ENCODE results near the gene FNBP1.
"Not testable (repeated sequence)": the region's sequence is repeated elsewhere in the genome, so short reads cannot be mapped to it uniquely, and the experiment has no call there.

The FNBP1 gene

DNA sequence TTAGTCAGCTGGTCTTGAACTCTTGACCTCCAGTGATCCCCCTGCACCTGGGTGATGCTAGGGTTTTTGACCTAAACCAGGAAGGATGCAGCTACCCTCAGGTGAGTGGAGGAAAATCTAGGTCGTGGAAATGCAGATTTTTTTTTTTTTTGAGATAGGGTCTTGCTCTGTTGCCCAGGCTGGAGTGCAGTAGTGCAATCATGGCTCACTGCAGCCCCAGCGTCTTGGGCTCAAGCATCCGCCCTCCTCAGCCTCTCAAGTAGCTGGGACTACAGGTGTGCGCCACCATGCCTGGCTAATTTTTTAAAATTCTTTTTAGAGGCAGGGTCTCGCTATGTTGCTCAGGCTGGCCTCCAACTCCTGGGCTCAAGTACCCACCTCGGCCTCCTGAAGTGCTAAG, 51.9 kb downstream of the FNBP1 start:
- not testable (repeated sequence) for DNase-seq (ENCODE audit: low read depth)

DNA sequence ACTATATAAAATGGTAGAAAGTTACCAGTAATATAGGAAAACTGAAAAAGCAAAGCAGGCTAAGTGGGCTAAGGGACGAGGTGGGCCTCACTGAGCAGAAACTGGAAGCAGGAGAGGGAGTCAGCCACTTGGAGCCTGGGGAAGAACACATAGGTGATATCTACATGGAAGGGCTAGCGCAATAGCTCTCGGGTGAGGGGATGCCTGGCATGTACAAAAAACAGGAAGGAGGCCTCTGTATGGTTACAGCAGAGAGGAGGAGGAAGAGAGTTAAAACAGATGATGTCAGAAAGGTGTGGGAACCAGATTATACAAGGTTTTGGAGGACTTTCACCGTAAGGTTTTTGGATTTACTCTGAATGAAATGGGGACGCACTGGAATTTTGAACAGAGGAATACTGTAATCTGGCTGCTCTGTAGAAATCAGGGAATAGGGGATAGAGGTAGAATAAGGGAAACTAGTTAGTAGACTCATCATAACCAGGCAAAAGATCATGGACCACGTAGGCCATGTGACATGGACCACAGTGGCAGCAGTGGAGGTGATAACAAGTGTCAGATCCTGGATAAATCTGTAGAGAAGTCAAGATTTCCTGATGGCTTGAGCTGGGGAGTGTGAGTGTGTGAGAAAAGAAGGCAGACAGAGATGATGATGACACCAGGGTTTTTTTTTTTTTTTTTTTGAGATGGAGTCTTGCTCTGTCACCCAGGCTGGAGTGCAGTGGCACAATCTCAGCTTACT, 52.5 kb downstream of the FNBP1 start:
- peak; percentile 25 for DNase-seq (ENCODE audit: low read depth)

DNA sequence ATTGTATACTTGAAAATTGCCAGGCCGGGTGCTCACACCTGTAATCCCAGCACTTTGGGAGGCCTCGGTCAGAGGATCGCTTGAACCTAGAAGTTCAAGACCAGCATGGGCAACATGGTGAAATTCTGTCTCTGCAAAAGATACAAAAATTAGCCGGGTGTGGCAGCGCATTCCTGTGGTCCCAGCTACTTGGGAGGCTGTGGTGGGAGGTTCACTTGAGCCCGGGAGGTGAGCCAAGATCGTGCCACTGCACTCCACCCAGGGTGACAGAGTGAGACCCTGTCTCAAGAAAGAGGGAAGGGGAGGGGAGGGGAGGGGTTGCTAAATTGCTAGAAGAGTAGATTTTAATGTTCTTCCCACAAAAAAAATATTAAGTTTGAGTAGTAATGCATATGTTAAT, 53.2 kb downstream of the FNBP1 start:
- DNase-seq (ENCODE audit: low read depth): peak; percentile 65

DNA sequence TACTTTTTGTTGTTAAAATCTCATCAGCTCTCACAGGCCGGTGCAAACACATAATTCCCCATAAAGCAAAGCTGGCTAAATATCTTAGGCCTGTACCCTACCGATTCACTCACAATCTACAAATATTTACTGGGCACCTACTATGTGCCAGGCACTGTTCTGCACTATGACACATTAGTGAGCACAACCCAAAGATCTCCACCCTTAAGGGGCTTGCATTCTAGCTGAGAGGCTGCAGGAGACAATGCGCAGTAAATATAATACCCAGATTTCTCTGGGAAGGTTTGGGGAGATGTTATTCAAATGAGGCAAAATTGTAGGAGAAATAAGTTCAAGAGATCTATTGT, 53.7 kb downstream of the FNBP1 start:
- no peak for DNase-seq (ENCODE audit: low read depth)

DNA sequence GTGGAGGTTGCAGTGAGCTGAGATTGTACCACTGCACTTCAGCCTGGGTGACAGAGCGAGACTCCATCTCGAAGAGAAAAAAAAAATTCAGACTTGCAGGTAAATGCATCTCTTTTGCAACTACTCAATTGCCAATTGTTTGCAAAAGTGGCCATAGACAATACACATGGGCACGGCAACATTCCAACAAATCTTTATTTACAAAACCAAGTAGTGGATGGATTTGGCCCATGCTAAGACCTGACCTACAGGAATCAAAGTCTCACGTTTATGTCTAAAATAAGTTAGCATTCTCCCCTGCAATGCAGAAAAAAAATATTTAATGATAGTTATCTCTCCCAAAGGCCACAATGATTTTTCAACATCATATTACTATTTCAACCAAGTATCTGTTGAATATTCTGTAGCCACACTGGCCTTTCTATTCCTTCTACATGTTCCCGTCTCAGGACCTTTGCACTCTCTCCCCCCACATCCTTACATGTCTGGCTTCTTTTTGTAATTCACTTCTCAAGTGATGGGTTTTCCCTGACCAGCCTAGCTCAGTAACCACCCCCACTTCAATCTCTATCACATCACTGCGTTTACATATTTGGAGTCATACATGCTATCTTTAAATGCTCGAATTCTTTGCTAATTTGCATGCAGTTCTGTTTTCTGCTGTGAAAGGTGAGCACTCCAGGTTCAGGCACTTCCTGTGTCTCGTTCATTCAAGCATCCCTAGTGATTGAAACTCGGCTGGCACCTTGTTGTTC, 54.2 kb downstream of the FNBP1 start:
- DNase-seq (ENCODE audit: low read depth): no peak

DNA sequence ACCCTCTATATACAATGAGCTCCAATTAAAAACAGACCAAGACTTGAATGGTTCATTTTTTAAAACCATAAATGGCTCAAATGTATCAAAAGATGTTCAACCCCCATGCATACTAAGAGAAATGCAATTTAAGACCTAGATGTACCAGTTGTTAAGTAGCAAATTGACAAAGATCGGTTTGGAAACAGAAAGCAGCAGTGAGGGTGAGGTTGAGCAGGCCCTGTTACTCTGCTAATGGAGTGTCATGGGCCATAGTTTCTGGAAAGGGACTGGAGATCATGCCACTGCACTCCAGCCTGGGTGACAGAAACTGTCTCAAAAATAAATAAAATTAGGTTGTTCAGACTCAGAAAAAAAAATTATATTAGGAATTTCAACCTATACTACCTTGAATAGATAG, 55.0 kb downstream of the FNBP1 start:
- DNase-seq (ENCODE audit: low read depth): no peak

DNA sequence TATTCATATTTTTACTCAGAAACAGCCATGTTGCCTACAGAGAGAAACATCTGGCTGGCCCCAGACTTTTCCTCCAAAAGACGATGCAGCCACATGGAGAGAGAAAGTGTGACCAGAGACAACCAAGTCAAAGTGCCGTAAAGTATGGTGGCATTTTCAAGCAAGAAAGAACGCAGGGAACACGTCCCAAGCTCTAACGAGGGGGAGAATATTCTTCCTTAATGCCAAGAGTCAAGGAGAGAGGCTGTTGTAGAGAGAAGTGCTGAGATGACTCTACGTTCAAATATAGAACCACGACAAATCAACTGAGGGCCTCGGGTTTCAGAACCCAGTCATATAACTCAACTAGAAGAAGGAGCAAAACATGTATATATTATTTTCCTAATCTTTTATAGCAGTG, 55.9 kb downstream of the FNBP1 start:
- no peak for DNase-seq (ENCODE audit: low read depth)

DNA sequence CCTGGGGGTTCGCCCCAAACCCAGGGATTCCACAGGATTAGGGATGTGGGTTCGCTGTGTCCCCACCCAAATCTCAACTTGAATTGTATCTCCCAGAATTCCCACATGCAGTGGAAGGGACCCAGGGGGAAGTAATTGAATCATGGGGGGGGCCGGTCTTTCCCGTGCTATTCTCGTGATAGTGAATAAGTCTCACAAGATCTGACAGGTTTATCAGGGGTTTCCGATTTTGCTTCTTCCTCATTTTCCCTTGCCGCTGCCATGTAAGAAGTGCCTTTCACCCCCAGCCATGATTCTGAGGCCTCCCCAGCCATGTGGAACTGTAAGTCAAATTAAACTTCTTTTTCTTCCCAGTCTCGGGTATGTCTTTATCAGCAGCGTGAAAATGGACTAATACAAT, 58.4 kb downstream of the FNBP1 start:
- DNase-seq (ENCODE audit: low read depth): not testable (repeated sequence)

DNA sequence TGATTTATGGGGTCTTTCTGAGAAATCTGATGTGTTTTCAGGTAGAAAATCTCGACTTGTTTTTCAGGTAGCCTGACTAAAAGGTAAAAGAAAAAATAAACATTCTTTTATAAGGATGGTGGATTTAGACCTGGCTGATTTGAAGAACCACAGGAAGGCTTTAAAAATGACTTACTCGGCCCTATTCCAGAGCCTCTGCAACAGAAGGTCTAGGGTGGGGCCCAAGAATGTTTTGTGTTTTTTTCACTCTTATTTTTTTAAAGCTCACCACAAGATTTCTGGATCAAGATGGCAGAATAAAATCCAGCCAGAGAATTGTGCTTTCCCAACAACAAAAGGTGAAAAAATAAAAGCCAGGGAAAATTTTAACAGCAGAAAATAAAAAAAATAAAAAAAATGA, 59.1 kb downstream of the FNBP1 start:
- peak; percentile 23 for DNase-seq (ENCODE audit: low read depth)

DNA sequence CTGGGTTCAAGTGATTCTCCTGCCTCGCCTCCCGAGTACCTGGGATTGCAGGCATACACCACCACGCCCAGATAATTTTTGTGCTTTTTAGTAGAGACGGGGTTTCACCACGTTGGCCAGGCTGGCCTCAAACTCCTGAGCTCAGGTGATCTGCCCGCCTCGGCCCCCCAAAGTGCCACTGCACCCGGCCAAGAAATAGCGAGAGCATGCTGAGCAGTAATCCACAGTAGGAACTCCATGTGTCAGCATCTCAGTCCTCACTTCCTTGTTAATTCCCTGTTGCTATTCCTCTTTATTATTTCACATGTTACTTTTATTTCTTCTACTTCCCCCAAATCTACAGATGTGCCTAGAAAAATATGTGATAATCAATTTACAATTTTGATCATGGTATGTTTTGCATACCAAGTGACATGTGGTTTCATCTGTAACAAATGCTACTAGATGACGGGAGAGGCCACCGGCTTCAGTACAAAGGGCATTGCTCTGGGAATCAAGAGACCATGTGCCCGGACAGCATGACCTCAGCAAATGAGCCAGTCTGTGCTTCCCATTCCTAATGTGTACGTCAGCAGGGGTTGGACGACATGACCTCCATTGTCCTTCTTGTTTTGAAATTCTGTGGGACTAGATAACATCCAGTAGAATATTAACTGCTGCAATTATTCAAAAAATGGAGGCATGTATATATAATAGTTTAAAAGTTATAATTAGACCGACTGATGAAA, 61.6 kb downstream of the FNBP1 start:
- DNase-seq (ENCODE audit: low read depth): no peak

DNA sequence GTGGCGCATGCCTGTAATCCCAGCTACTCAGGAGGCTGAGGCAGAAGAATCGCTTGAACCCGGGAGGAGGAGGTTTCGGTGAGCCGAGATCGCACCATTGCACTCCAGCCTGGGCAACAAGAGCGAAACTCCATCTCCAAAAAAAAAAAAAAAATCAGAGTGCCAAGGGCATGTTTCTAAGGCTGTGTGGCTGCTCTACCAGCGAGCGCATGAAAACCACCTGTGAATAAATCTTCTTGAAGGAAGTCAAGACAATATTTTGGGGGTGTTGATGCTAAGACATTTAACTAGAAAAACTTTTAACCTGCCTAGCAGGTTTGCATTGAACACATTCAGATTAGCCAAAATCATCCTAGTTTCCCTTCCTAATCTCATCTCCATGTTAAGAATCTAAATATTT, 62.8 kb downstream of the FNBP1 start:
- not testable (repeated sequence) for DNase-seq (ENCODE audit: low read depth)

DNA sequence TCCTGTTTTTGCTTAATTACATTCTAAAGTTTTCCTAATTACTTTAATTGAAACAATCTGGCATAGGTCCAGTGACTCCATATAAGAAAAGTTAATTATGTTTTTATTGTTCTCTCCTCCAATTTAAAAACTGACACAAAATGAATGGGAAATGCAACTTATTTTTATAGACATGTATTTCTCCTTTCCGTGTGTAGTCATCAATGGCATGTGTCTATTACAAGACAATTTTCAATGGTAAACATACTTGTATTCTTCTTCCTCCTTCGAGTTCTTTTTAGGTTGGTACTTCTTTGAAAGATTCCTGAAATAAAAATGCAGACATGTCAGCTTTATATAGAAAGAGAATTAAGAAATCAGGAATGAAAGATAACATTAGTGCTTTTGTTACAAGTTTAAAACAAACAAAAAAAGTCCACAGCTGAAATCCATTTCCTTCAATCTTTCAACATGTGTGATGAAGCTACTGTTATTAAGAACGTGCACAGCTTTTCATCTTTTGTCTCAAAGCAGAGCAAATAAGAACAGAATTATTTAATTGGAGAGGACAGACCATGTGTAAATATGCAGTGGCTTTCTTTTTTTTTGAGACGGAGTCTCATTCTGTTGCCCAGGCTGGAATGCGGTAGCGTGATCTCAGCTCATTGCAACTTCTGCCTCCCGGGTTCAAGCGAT, 63.8 kb downstream of the FNBP1 start:
- no peak for DNase-seq (ENCODE audit: low read depth)

DNA sequence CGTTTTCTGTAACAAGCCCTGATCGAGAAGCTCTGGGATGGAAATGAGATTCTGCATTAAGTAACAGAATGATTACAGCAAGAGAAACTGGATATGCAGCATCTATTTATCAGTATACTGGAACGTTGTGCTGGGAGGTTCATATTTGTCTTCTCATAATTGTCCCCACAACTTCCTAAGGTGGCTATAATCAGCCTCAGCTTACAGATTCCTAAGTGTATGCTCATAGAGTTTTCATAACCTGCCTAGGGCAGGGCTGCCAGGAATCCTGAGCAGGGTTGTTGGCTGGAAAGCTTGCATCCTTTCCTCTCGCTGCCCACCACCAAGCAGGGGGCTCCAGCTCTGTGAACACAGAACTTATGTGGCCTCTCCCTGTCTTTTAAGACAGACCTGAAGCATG, 70.2 kb downstream of the FNBP1 start:
- no peak for DNase-seq (ENCODE audit: low read depth)

DNA sequence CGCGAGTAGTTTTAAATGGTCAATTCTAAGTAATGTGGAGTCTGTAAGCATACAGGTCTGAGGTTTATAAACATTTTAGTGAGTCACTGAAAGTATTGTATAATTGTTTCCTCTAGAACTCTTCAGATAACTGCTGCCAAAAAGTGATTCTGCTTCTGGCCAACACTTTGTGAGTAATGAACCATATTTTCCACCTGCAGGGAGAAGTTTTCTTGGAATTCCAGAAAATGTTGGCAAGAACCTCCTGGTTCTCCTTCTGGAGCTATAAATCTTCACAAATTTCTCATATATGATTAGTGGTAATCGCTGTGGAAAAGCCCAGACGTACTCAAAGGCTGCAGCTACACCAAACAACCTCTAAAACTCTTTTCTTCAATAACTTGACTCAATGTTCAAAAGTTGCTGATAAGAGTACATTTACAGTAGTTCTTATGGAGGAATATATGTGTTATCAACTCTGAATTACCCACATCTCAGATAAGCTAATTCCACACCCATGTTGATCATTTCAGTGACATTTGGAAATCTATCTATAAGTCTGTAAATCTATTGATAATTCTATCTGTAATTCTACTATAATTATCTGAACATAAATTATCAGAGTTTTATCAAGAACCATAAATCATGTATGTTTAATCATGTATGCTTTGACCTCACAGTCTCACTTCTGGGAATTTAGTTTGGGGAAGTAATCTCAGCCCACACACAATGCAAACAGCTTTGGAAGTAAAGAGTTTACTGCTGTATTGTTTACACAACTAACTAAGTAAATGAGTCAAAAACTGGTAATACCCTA, 74.1 kb downstream of the FNBP1 start:
- peak; percentile 96 for DNase-seq (ENCODE audit: low read depth)

DNA sequence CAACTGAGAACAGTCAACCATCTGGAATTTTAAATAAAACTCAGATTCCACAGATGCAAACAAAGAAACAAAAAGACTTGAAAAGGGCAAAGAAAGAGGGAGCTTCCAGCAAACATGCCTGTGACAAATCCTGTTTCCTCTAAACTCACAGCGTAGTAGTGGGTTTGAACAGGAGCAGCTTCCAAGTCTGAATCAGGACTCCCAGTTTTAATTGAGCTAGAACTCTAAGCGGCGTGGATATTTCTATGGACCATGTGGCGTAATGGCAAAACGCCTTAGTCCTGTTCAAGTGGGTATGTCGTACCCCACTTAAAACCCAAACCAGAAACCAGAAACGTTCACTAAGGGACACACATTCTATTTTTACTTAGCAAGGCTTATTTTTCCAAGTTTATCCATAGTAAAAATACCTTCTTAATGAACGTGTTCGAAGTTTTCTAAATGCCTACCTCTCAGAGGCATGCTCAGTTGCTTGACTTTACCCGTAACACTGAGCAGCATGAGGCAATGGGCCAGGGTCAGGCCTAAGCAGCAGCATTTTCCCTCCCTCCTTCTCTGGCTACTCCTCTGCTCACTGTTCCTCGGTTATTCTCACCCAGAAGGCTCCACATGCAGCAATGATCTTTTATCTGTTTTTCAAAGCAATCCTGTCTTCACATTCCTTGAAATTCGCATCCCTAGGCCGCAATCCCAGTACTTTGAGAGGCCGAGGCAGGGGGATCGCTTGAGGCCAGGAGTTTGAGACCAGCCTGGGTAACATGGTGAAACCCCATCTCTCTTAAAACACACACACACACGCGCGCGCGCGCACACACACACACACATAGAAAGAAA, 77.9 kb downstream of the FNBP1 start:
- DNase-seq (ENCODE audit: low read depth): peak; percentile 35

DNA sequence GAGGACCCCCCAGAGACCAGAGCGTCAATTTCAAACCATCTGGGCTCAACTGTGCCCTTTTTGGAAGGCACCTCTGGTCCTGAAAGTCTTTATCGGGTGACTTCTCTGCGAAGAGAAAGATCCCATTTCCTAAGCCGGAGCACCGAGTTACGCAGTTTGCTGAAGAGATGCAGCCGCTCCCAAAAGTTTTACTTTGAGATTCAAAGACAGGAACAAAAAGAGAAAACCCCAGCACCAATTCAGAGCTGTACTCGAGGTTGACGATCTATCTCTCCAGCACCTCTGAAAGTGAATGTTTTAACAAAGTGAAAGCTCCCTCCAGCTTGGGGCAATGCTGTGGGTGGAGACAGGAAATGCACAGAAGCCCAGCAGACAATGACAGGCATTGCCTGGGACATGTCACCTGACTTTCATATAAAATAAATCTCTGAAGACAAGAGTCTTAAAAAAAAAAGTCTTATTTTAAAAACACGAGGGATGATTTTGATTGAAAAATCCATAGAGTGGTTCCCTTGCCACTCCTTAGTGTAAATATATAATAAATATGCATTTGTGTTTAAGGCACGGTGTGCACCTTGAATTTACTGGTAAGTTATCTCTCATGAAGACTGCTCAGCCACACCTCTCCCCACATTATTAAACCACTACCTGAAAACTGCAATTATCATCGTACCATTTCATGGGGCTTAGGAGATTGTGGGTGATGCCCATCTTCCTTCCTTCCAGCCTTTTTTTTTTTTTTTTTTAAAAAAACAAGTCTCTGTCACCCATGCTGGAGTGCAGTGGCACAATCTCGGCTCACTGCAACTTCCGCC, 79.9 kb downstream of the FNBP1 start:
- DNase-seq (ENCODE audit: low read depth): peak; percentile 27

DNA sequence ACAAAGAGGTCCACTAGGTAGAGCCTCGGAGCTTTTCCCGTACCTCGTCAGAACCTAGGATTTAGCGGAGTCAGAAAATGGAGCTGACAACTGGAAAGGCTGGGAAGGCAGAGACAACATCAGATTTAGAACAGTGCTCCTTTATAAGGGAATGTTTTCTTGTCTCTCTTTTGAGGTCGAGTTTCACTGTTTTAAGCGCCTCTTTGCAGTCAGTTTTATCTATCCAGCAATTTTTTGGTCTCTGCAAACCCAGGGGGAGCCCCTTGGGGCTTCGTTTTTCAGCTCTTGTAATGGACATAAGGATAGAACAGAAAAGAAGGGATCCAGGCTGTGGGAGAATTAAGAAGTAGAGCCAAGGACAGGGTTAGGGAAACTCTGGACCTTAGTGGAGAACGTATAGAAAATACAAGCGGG, 80.5 kb downstream of the FNBP1 start:
- no peak for DNase-seq (ENCODE audit: low read depth)

DNA sequence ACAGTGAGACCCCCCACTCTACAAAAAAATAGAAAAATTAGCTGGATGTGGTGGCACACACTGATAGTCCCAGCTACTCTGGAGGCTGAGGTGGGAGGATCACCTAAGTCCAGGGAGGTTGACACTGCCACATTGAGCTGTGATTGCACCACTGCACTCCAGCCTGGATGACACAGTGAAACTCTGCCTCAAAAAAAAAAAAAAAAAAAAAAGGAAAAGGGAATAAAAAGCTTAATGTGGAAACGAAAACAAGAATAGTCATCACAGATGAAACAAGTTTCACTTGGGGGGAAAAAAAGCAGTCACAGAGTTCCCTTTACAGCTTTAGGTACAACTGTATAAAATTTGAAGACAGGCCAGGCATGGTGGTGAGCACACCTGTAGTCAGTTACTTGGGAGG, 84.2 kb downstream of the FNBP1 start:
- DNase-seq (ENCODE audit: low read depth): no peak

DNA sequence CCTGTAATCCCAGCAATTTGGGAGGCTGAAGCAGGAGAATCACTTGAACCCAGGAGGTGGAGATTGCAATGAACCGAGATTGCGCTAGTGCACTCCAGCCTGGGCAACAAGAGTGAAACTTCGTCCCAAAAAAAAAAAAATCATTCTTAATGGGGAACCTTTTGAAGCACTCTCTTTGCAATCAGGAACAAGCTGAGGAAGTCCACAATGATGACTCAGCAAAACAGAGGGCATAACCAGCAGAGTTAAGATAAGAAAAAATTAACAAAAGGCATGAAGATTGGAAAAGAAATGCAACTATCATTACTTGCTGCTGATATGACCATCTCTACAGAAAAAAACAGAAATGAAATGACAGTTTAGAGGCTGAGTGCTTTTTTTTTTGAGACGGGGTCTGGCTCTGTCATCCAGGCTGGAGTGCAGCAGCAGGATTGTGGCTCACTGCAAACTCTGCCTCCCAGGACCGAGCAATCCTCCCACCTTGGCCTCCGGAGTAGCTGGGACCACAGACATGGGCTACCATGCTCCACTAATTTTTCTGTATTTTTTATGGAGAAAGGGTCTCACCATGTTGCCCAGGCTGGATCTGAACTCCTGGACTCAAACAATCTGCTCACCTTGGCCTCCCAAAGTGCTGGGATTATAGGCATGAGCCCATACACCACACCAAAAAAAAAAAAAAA, 88.0 kb downstream of the FNBP1 start:
- peak; percentile 79 for DNase-seq (ENCODE audit: low read depth)

Measured in amniotic epithelial cell (primary cell).